H1 (cell line): ENCODE measurements around the gene GMNC. TPM values are rescaled to one million over a fixed set of nuclear protein-coding genes. Genes with fewer than 3 reads are reported as not detected.

ENCODE experiments used
- CTCF ChIA-PET: fragments of 300-600 bp; sonication (Branson Sonifier 250); formaldehyde crosslinking; loops from one replicate; lab custom pipeline; 2021; ENCODE audit not compliant: partially characterized antibody; lab: Charles Lee
- POLR2A ChIA-PET: fragments of 300-600 bp; sonication (Branson Sonifier 250); formaldehyde crosslinking; loops from one replicate; lab custom pipeline; 2021; ENCODE audit warnings: inconsistent platforms; ENCODE audit not compliant: partially characterized antibody; lab: Charles Lee
- DNase-seq, 2 experiments: peaks; one replicate each; pipeline versions ENCODE4 v3.0.0 to v3.0.0-alpha.2; 2010 to 2022; ENCODE audit warnings: low spot score in 2 of 2, low read depth in 1 of 2, mixed read lengths in 1 of 2
- FAIRE-seq: peaks from 2 replicates; lab custom pipeline; 2011; peaks lifted over from hg19 to GRCh38; lab: Jason Lieb, UNC
- H2AFZ ChIP-seq: 2 replicates; pipeline ENCODE4 v1.8.1; 2012; ENCODE audit warnings: low read length, inconsistent platforms
- H2AK5ac ChIP-seq: 2 replicates; pipeline ENCODE4 v1.6.1; 2013; ENCODE audit warnings: low read depth, low read length
- H2BK120ac ChIP-seq: replicated peaks from 2 replicates; pipeline ENCODE3; 2013; ENCODE audit warnings: low read depth, low read length, inconsistent platforms
- H2BK12ac ChIP-seq: 2 replicates; pipeline ENCODE4 v1.6.1; 2013; ENCODE audit warnings: low read depth, low read length
- H2BK15ac ChIP-seq: 2 replicates; pipeline ENCODE4 v1.6.1; 2013; ENCODE audit warnings: low read length
- H2BK20ac ChIP-seq: 2 replicates; pipeline ENCODE4 v1.6.1; 2013; ENCODE audit warnings: low read length
- H2BK5ac ChIP-seq: 2 replicates; pipeline ENCODE4 v1.6.1; 2013; ENCODE audit warnings: low read depth, low read length
- H3K14ac ChIP-seq: 2 replicates; pipeline ENCODE4 v1.6.1; 2013; ENCODE audit warnings: inconsistent platforms; ENCODE audit not compliant: insufficient read length
- H3K18ac ChIP-seq: 2 replicates; pipeline ENCODE4 v1.6.1; 2013; ENCODE audit warnings: low read length; ENCODE audit errors: extremely low read depth
- H3K23ac ChIP-seq: 2 replicates; pipeline ENCODE4 v1.6.1; 2013; ENCODE audit warnings: inconsistent platforms; ENCODE audit not compliant: insufficient read length
- H3K23me2 ChIP-seq: 2 replicates; pipeline ENCODE4 v1.6.1; 2013; ENCODE audit warnings: low read depth, low read length
- H3K27ac ChIP-seq: 2 replicates; pipeline ENCODE4 v1.6.1; 2011; ENCODE audit warnings: low read depth, low read length, inconsistent platforms
- H3K27me3 ChIP-seq, 4 experiments: replicated peaks in 1 of 4; 1 replicate in 1 of 4; 2 replicates in 3 of 4; pipeline versions ENCODE4 v1.6.1 to v1.8.1; 2011 to 2013; ENCODE audit warnings: low read length in 3 of 4, mild to moderate bottlenecking in 3 of 4, inconsistent platforms in 2 of 4, mixed read lengths in 2 of 4, moderate library complexity in 1 of 4; ENCODE audit not compliant: control insufficient read depth in 3 of 4, insufficient read depth in 3 of 4; ENCODE audit errors: extremely low read depth in 1 of 4
- H3K36me3 ChIP-seq, 4 experiments: 2 replicates each; pipeline versions ENCODE4 v1.6.1 to v1.8.1; 2011 to 2013; ENCODE audit warnings: mild to moderate bottlenecking in 4 of 4, low read length in 3 of 4, moderate library complexity in 2 of 4, control low read depth in 1 of 4, inconsistent platforms in 1 of 4; ENCODE audit not compliant: insufficient read depth in 4 of 4, control insufficient read depth in 2 of 4
- H3K4ac ChIP-seq: replicated peaks from 2 replicates; pipeline ENCODE3; 2013; ENCODE audit warnings: low read length, low read depth, mixed read lengths, inconsistent platforms; ENCODE audit not compliant: insufficient read length
- H3K4me1 ChIP-seq, 4 experiments: replicated peaks in 1 of 4; 1 replicate in 1 of 4; 2 replicates in 3 of 4; pipeline versions ENCODE4 v1.6.1 to v1.8.1; 2011 to 2013; ENCODE audit warnings: low read length in 3 of 4, inconsistent platforms in 2 of 4, mixed read lengths in 1 of 4; ENCODE audit not compliant: insufficient read depth in 4 of 4, control insufficient read depth in 3 of 4
- H3K4me2 ChIP-seq, 2 experiments: 2 replicates each; pipeline versions ENCODE4 v1.6.1 to v1.8.1; 2011 to 2013; ENCODE audit warnings: low read depth in 2 of 2, low read length in 2 of 2, control low read depth in 1 of 2, inconsistent platforms in 1 of 2, mild to moderate bottlenecking in 1 of 2; ENCODE audit not compliant: insufficient read depth in 1 of 2
- H3K4me3 ChIP-seq, 4 experiments: fragments of 200-600, 300-600 bp in 1 of 4; sonication (generic), shearing (Covaris generic), sonication (Bioruptor Twin) in 1 of 4; 2 replicates each; pipeline versions ENCODE4 v1.5.1 to v1.8.1; 2011 to 2016; ENCODE audit warnings: low read length in 4 of 4, low read depth in 3 of 4, control low read depth in 2 of 4, inconsistent platforms in 2 of 4, mild to moderate bottlenecking in 2 of 4, mixed read lengths in 1 of 4, moderate library complexity in 1 of 4; ENCODE audit not compliant: insufficient read depth in 2 of 4; ENCODE audit errors: extremely low read depth in 1 of 4
- H3K56ac ChIP-seq: replicated peaks from 2 replicates; pipeline ENCODE3; 2013; ENCODE audit warnings: low read depth, mild to moderate bottlenecking, mixed read lengths, low read length, inconsistent platforms; ENCODE audit not compliant: insufficient read length
- H3K79me1 ChIP-seq: 2 replicates; pipeline ENCODE4 v1.6.1; 2013; ENCODE audit warnings: low read depth, low read length, control low read depth
- H3K79me2 ChIP-seq, 2 experiments: 2 replicates each; pipeline versions ENCODE4 v1.6.1 to v1.8.1; 2012 to 2013; ENCODE audit warnings: low read length in 2 of 2, mild to moderate bottlenecking in 2 of 2, inconsistent platforms in 1 of 2; ENCODE audit not compliant: insufficient read depth in 2 of 2, control insufficient read depth in 1 of 2
- H3K9ac ChIP-seq, 4 experiments: replicated peaks in 1 of 4; 1 replicate in 1 of 4; 2 replicates in 3 of 4; pipeline versions ENCODE4 v1.6.1 to v1.8.1; 2011 to 2013; ENCODE audit warnings: low read depth in 3 of 4, low read length in 3 of 4, control low read depth in 2 of 4, mild to moderate bottlenecking in 2 of 4, moderate library complexity in 2 of 4, inconsistent platforms in 1 of 4; ENCODE audit errors: extremely low read depth in 1 of 4
- H3K9me3 ChIP-seq, 2 experiments: 2 replicates each; pipeline versions ENCODE4 v1.6.1 to v1.8.1; 2012 to 2013; ENCODE audit warnings: mild to moderate bottlenecking in 2 of 2, moderate library complexity in 2 of 2, control low read depth in 1 of 2, inconsistent platforms in 1 of 2, low read depth in 1 of 2, low read length in 1 of 2, mixed read lengths in 1 of 2; ENCODE audit not compliant: insufficient read depth in 2 of 2
- H4K20me1 ChIP-seq, 2 experiments: replicated peaks in 1 of 2; 2 replicates each; pipeline versions ENCODE3 to v1.8.1; 2011 to 2013; ENCODE audit warnings: inconsistent platforms in 2 of 2, low read length in 2 of 2, mild to moderate bottlenecking in 1 of 2; ENCODE audit not compliant: insufficient read depth in 2 of 2, control insufficient read depth in 1 of 2
- H4K5ac ChIP-seq: 2 replicates; pipeline ENCODE4 v1.6.1; 2013; ENCODE audit warnings: low read length, low read depth, mixed read lengths, inconsistent platforms; ENCODE audit not compliant: insufficient read length
- H4K8ac ChIP-seq: 2 replicates; pipeline ENCODE4 v1.8.0; 2013; ENCODE audit warnings: mild to moderate bottlenecking, moderate library complexity, low read length, inconsistent platforms; ENCODE audit not compliant: insufficient read depth; ENCODE audit errors: extremely low read depth
- H4K91ac ChIP-seq: replicated peaks from 2 replicates; pipeline ENCODE3; 2013; ENCODE audit warnings: low read length, mixed read lengths, inconsistent platforms; ENCODE audit not compliant: insufficient read length
- BRCA1 ChIP-seq: IDR thresholded peaks from 2 replicates; pipeline ENCODE4 v1.6.1; 2012; ENCODE audit warnings: low read depth, low read length, improper control_type of control experiment
- CEBPB ChIP-seq: IDR thresholded peaks from 2 replicates; pipeline ENCODE4 v1.6.1; 2012; ENCODE audit warnings: low read depth, low read length
- EZH2 ChIP-seq: fragments of 200-600 bp; sonication (generic); IDR thresholded peaks from 2 replicates; pipeline ENCODE4 v1.7.1; 2012; ENCODE audit warnings: low read depth, mild to moderate bottlenecking, moderate library complexity, low read length, inconsistent platforms; ENCODE audit not compliant: severe bottlenecking
- RXRA ChIP-seq: IDR thresholded peaks from 2 replicates; pipeline ENCODE4 v1.6.1; 2011; ENCODE audit warnings: low read depth, mild to moderate bottlenecking, low read length, moderate library complexity; ENCODE audit not compliant: insufficient read depth
- SIX5 ChIP-seq: IDR thresholded peaks from 2 replicates; pipeline ENCODE4 v1.6.1; 2011; ENCODE audit warnings: mild to moderate bottlenecking, low read depth, low read length
- TAF1 ChIP-seq: IDR thresholded peaks from 2 replicates; pipeline ENCODE4 v1.6.1; 2011; ENCODE audit warnings: mild to moderate bottlenecking, low read depth, low read length
- WGBS, 2 experiments: shearing (Covaris generic) in 1 of 2; methylation state at CpG; one replicate each; pipeline versions ENCODE4 v1.1.6 to v1.1.7; 2013 to 2015; ENCODE audit warnings: low lambda C conversion rate in 2 of 2, mixed read lengths in 2 of 2, inconsistent platforms in 1 of 2, low coverage in 1 of 2, missing lambda C conversion rate in 1 of 2; ENCODE audit not compliant: insufficient replicate concordance in 2 of 2, insufficient coverage in 1 of 2, insufficient read length in 1 of 2; ENCODE audit errors: extremely low coverage in 1 of 2, missing lambda C conversion rate in 1 of 2; 5-methylcytosine and 5-hydroxymethylcytosine counted together
- polyA plus RNA-seq, 7 experiments: library from polyadenylated mRNA; depleted of rRNA in 3 of 7; stranded (reverse) in 5 of 7; unstranded in 2 of 7; fragments of >200 nt in 5 of 7; fragments of 200-250 nt in 2 of 7; gene quantifications; 1 replicate in 5 of 7; 2 replicates in 1 of 7; 4 replicates in 1 of 7; pipeline versions ENCODE4 v1.2.1 to v1.2.3, GENCODE V29; 2011 to 2013; ENCODE audit warnings: missing spikeins in 2 of 7, mixed read lengths in 2 of 7
- total RNA-seq: library from RNA; stranded (reverse); fragmentation: NEBNext Ultra II Directional; extraction: Animal tissue kit (Norgen Biotek cat#: 25700); gene quantifications from 2 replicates; pipeline ENCODE4 v1.2.1, GENCODE V29; 2021
- TF ChIP-seq, protein P1 (sequence below): IDR thresholded peaks from 2 replicates; pipeline ENCODE4 v1.6.1; 2011; ENCODE audit warnings: low read length, improper control_type of control experiment

Gene GMNC
- total and polyA plus RNA-seq, 2 of the 8 experiments (the other 6 are each of a cell fraction or from before 2014, with no cell fraction given), result 0.05 to 0.24 TPM

DNA sequence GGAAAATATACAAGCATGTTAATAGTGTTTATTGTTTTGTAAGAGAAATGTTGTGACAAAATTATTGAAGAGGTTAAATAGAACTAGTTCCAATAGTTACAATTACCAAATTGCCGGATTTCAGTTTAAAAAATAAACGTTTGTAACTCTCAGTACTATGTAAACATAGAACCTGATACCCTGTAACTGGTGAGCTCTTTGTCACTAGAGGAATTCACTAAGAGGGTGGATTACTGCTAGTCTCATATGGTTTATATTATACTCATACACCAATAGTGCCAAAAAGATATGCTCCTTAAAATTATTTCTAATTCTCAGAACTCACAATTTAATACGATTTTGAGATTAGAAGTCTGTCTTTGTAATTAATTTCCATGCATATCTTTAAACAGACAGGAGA is 7.6 kb upstream of the GMNC start:
- H3K4me1 ChIP-seq, result no peaks in the 10 kb centered on the region
- ChIA-PET CTCF (interaction anchor here (8.2 kb wide), 1 partner anchor 13 kb away, joined by 51 read pairs; no protein-coding TSS in a partner anchor), POLR2A (no interaction called here)
- H2BK20ac ChIP-seq, result no peak overlapping the region
- H2AFZ ChIP-seq, result no peak overlapping the region
- H2AK5ac ChIP-seq, result no peak overlapping the region
- H3K4me3 ChIP-seq, result no peak overlapping the region
- H3K56ac ChIP-seq, result no peak overlapping the region
- H2BK5ac ChIP-seq, result no peak overlapping the region
- H3K79me2 ChIP-seq, result no peaks in the 10 kb centered on the region
- H4K20me1 ChIP-seq, result no peaks in the 10 kb centered on the region
- H3K36me3 ChIP-seq, result no peaks in the 10 kb centered on the region
- no peak overlapping the region for H3K9ac ChIP-seq
- H3K14ac ChIP-seq, result no peak overlapping the region
- H3K23me2 ChIP-seq, result no peaks in the 10 kb centered on the region; the same call in 1 of the 2 replicates
- H3K4ac ChIP-seq, result no peak overlapping the region
- H4K8ac ChIP-seq, result no peak overlapping the region
- no peaks in the 10 kb centered on the region for H3K79me1 ChIP-seq
- H2BK120ac ChIP-seq, result no peak overlapping the region
- H4K91ac ChIP-seq, result no peak overlapping the region
- no peak overlapping the region for H3K23ac ChIP-seq
- H3K27me3 ChIP-seq, result no peaks in the 10 kb centered on the region; a peak in 1 of 7 replicates
- no peak for DNase-seq
- no peak overlapping the region for H2BK15ac ChIP-seq
- H3K18ac ChIP-seq, result no peak overlapping the region
- no peaks in the 10 kb centered on the region for H3K9me3 ChIP-seq
- H3K27ac ChIP-seq, result no peak overlapping the region
- no peak overlapping the region for H2BK12ac ChIP-seq
- no peak overlapping the region for H3K4me2 ChIP-seq
- no peak overlapping the region for H4K5ac ChIP-seq
- TF ChIP-seq, protein P1, sequence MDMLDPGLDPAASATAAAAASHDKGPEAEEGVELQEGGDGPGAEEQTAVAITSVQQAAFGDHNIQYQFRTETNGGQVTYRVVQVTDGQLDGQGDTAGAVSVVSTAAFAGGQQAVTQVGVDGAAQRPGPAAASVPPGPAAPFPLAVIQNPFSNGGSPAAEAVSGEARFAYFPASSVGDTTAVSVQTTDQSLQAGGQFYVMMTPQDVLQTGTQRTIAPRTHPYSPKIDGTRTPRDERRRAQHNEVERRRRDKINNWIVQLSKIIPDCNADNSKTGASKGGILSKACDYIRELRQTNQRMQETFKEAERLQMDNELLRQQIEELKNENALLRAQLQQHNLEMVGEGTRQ, result no peak
- TF ChIP-seq BRCA1, result no peak
- no peak for TF ChIP-seq RXRA
- no peak for TF ChIP-seq TAF1
- no peak for TF ChIP-seq CEBPB
- no peak for TF ChIP-seq SIX5
- no peak for TF ChIP-seq EZH2
- no peak for FAIRE-seq
- WGBS, 2 experiments, result 90% methylated on average over 3 of the region's 3 CpGs; no CpG with 5 or more reads in 1 of the 2 experiments
